HS-5 (cell line): ENCODE data around the gene LRP5.

ENCODE experiments used
- DNase-seq: peaks from one replicate; pipeline ENCODE4 v3.0.0-alpha.2; 2012; ENCODE audit warnings: low read depth

Gene LRP5

GRCh38 chr11:68347345-68347744 lies 35.0 kb downstream of the LRP5 start:
- no peak for DNase-seq

GRCh38 chr11:68347841-68348240 lies 35.5 kb downstream of the LRP5 start:
- DNase-seq, result no peak

GRCh38 chr11:68349461-68350249 lies 37.3 kb downstream of the LRP5 start:
- no peak for DNase-seq

GRCh38 chr11:68350759-68351449 lies 38.5 kb downstream of the LRP5 start:
- DNase-seq, result no peak

- no peak for DNase-seq
Measured at GRCh38 chr11:68351450-68352275, 39.3 kb downstream of the LRP5 start.

GRCh38 chr11:68352591-68352990 lies 40.2 kb downstream of the LRP5 start:
- no peak for DNase-seq

- no peak for DNase-seq
Measured at GRCh38 chr11:68353118-68353517, 40.7 kb downstream of the LRP5 start.

GRCh38 chr11:68353669-68354068 lies 41.3 kb downstream of the LRP5 start:
- no peak for DNase-seq

GRCh38 chr11:68354148-68354872 lies 41.9 kb downstream of the LRP5 start:
- peak; percentile 40 for DNase-seq

- DNase-seq, result no peak
Measured at GRCh38 chr11:68355471-68355870, 43.1 kb downstream of the LRP5 start.

- DNase-seq, result no peak
Measured at GRCh38 chr11:68357568-68357967, 45.2 kb downstream of the LRP5 start.

GRCh38 chr11:68358416-68358815 lies 46.0 kb downstream of the LRP5 start:
- no peak for DNase-seq

- no peak for DNase-seq
Measured at GRCh38 chr11:68361702-68362101, 49.3 kb downstream of the LRP5 start.

GRCh38 chr11:68362801-68363379 lies 50.5 kb downstream of the LRP5 start:
- DNase-seq, result no peak

GRCh38 chr11:68363776-68364175 lies 51.4 kb downstream of the LRP5 start:
- no peak for DNase-seq

- no peak for DNase-seq
Measured at GRCh38 chr11:68364581-68364980, 52.2 kb downstream of the LRP5 start.

GRCh38 chr11:68365943-68366435 lies 53.6 kb downstream of the LRP5 start:
- DNase-seq, result no peak

GRCh38 chr11:68367252-68367651 lies 54.9 kb downstream of the LRP5 start:
- no peak for DNase-seq

- DNase-seq, result no peak
Measured at GRCh38 chr11:68369756-68370155, 57.4 kb downstream of the LRP5 start.

- DNase-seq, result no peak
Measured at GRCh38 chr11:68370211-68371111, 58.1 kb downstream of the LRP5 start.
